Peyer's patch (tissue), 4 donors: ENCODE measurements around the gene SEPTIN5.

ENCODE experiments used
- POLR2A ChIP-seq, 2 donors: fragments of 450-650 bp; IDR thresholded peaks; one replicate each; pipeline ENCODE4 v1.5.1; 2017; ENCODE audit warnings: antibody characterized with exemption in 2 of 2, mild to moderate bottlenecking in 2 of 2, moderate library complexity in 2 of 2
- TF ChIP-seq, protein P1 (sequence below), 6 experiments: fragments of 450-650 bp in 4 of 6; fragments of 200-600 bp in 2 of 6; sonication (generic) in 1 of 6; IDR thresholded peaks; one replicate each; pipeline ENCODE4 v1.5.1; 2017 to 2019; ENCODE audit warnings: antibody characterized with exemption in 6 of 6, mild to moderate bottlenecking in 3 of 6, moderate library complexity in 1 of 6

DNA sequence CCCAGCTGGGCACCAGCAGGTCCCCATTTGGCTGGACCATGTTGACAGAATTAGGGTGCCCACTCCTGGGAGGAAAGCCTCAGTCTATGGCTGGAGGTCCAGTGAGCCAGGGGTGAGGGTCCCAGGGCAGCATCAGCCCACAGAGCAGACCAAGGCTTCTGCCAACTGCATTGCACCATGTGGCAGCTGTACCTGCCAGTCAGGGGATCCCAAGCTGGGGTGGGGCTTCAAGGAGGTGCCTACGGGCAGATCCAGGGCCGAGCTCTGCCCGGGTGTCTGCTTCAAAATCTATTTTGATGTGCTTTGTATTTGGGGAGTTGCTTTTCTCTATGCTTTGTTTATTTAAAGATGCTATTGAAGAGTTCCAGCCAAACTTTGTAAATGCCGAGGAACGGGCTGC, 19.5 kb downstream of the SEPTIN5 start:
- TF ChIP-seq, protein P1, sequence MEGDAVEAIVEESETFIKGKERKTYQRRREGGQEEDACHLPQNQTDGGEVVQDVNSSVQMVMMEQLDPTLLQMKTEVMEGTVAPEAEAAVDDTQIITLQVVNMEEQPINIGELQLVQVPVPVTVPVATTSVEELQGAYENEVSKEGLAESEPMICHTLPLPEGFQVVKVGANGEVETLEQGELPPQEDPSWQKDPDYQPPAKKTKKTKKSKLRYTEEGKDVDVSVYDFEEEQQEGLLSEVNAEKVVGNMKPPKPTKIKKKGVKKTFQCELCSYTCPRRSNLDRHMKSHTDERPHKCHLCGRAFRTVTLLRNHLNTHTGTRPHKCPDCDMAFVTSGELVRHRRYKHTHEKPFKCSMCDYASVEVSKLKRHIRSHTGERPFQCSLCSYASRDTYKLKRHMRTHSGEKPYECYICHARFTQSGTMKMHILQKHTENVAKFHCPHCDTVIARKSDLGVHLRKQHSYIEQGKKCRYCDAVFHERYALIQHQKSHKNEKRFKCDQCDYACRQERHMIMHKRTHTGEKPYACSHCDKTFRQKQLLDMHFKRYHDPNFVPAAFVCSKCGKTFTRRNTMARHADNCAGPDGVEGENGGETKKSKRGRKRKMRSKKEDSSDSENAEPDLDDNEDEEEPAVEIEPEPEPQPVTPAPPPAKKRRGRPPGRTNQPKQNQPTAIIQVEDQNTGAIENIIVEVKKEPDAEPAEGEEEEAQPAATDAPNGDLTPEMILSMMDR (IDR thresholded peaks at IDR 0.05) = no peak
- no peak for TF ChIP-seq POLR2A (IDR thresholded peaks at IDR 0.05)
